Neural cell (in vitro differentiated cells): ENCODE measurements around the gene CPNE1.

ENCODE experiments used
- CTCF ChIP-seq: fragments of 450-650 bp; IDR thresholded peaks from 2 replicates; pipeline ENCODE4 v1.5.1; 2014; ENCODE audit warnings: antibody characterized with exemption, mild to moderate bottlenecking, moderate library complexity; ENCODE audit not compliant: poor library complexity, severe bottlenecking
- EZH2 ChIP-seq: fragments of 200-600, 300-800 bp; shearing (Covaris generic), sonication (generic); IDR thresholded peaks from 2 replicates; pipeline ENCODE4 v1.6.1; 2014; ENCODE audit warnings: antibody characterized with exemption, low read length, borderline replicate concordance, mild to moderate bottlenecking; ENCODE audit not compliant: insufficient read depth, poor library complexity, severe bottlenecking
- MXI1 ChIP-seq: fragments of 450-650 bp; conservative IDR thresholded peaks from 2 replicates; pipeline ENCODE4 v1.6.1; 2014; ENCODE audit warnings: antibody characterized with exemption, mild to moderate bottlenecking; ENCODE audit not compliant: poor library complexity, severe bottlenecking
- POLR2AphosphoS5 ChIP-seq: IDR thresholded peaks from 2 replicates; pipeline ENCODE4 v1.6.1; 2012

GRCh38 chr20:35582131-35582530, 82.6 kb downstream of the CPNE1 start:
- TF ChIP-seq CTCF, result no peak
- TF ChIP-seq POLR2AphosphoS5, result no peak
- TF ChIP-seq EZH2, result no peak
- no peak for TF ChIP-seq MXI1
